Right lung (tissue), 5 donors: ENCODE measurements around the gene DOP1B. TPM values are rescaled to one million over a fixed set of nuclear protein-coding genes. Genes with fewer than 3 reads are reported as not detected.
"Not testable (repeated sequence)": the region's sequence is repeated elsewhere in the genome, so short reads cannot be mapped to it uniquely, and the experiment has no call there.

Source experiments
- DNase-seq, 2 donors: peaks; one replicate each; pipeline ENCODE4 v3.0.0-alpha.2; 2013
- polyA plus RNA-seq, 5 donors: library from polyadenylated mRNA; unstranded; fragments of 120-200 nt; gene quantifications; one replicate each; pipeline versions ENCODE4 v1.2.1 to v1.2.3, GENCODE V29; 2013; ENCODE audit warnings: inconsistent platforms in 1 of 5, low replicate concordance in 1 of 5; ENCODE audit not compliant: insufficient read length in 5 of 5, insufficient read depth in 1 of 5

DOP1B gene
- polyA plus RNA-seq, 5 donors = 6.0 to 7.5 (median 6.3) TPM

GRCh38 chr21:36171741-36172331 is 15.2 kb downstream of the DOP1B start:
- no peak for DNase-seq

DNA sequence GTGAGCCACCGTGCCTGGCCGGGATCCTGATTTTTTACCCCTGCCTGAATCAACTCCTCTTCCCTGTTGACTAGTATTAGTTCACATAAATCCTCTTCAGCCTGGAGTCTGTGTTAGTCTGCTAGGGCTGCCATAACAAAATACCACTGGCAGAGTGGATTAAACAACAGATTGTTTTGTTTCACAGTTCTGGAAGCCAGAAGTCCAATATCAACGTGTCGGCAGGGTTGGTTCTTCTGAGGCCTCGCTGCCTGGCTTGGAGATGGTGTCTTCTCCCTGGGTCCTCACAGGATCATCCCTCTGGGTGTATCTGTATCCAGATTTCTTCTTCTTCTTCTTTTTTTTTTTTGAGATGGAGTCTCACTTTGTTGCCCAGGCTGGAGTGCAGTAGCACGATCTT is 18.2 kb downstream of the DOP1B start:
- DNase-seq = no peak

DNA sequence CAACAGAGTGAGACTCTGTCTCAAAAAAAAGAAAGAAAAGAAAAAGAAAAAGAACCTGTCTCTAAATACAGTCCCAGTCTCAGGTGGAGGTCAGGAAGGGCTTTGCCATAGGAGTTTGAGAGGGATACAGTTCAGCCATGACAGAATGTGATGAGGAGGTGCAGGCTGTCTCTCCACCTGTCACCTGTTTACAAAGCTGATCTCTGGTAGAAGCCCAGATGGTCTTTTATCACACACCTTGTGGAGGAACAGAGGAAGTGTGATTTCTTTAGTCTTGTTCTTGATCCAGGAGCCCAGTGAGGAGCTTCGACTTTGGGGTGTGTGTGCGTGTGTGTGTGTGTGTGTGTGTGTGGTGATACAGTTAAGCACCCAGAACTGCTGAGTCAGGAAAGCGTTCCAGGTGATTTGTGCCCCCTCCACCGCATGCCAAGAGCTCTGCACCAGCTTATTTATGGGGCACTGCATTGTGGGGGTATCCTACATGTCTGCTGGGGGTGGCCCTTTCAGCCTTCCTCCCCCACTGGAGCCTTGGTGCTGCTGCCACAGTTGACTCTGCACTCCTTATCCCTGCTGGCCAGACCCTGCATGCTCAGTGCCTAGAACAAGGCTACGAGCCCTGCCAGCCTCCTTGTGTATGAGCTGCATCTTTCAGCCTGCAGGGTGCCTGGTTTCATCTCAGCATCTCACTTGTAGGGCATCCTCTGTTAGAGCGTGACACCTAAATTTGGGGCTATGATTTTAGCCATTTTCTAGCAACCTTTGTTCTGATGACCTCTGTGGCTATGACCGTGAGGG is 19.3 kb downstream of the DOP1B start:
- no peak for DNase-seq

DNA sequence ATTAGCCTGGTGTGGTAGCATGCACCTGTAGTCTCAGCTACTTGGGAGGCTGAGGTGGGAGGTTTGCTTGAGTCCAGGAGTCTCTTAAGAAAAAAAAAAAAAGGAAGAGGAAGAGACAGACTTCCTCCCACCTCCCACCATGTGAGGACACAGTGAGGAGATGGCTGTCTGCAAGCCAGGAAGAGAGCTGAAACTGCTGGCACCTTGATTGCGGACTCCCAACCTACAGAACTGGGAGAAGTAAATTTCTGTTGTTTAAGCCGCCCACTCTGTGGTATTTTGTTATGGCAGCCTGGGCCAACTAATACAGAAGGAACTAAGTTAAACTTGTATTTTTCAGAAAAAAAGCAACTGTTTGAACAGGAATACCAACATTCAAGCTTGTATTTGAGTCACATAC is 21.7 kb downstream of the DOP1B start:
- no peak for DNase-seq

DNA sequence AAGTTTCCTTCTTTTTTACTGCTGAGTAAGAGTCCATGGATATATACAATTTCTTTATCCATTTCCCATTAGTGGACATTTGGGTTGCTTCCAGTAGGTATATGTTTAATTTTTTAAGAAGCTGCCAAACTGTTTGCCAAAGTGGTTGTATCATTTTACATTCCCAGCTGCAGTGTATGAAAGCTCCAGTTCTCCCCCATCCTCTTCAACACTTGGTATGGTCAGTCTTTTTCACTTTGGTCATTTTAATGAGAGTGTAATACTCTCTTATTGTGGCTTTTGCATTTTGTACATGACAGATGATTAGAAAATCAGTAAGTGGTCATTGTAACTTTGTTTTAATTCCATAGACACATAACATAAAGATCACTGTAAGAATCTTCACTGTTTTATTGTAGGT is 22.5 kb downstream of the DOP1B start:
- DNase-seq = no peak

- no peak for DNase-seq
These were observed 24.3 kb downstream of the DOP1B start for GRCh38 chr21:36180963-36181362.

DNA sequence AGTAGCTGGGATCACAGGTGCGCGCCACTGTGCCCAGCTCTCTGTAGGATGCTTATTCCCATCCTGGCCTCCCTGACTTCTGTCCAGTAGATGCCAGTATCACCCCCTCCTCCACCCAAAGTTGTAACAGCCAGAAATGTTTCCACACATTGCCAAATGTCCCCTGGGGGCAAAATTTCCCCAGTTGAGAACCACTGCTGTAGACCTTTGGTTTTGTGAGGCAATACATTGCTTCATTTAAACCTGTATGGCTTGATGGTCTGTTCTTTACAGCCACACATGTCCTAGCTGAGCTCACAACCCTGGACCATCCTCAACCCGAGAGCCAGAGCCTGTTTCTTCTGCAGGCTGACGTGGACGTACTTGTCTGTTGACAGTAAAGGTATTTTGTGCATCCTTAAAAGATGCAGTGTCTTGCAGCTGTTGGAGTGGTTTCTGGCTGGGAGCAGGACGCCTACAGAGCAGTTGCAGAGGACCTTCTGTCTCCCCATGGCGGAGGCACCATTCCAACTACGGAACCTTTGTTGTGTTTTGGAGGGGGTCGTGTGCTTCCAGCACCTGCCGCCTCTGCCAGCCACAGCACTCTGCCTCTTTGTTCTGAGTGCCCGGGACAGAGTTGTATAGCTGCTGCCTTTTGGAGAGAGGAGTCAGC is 26.6 kb downstream of the DOP1B start:
- DNase-seq = no peak

GRCh38 chr21:36184545-36184944 is 27.9 kb downstream of the DOP1B start:
- DNase-seq = no peak

DNA sequence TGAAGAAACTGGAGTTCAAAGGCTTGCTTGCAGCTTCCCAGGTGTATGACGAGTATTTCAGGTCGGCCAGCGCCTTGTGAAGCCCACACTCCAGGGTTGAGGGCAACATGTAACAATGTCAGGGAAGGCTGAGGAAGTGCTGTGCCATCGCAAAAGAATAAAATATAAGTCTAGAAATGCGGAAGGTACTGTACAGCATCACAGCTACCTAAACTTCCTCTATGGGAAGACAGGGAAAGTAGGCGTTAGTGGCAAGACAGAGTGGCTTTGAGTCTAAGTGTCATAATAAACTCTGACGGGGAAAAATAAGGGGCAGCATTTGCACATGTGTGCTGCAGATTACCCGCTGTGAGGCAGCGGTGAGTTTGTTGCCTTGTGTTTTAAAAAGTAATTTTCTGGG is 28.9 kb downstream of the DOP1B start:
- DNase-seq = no peak

DNA sequence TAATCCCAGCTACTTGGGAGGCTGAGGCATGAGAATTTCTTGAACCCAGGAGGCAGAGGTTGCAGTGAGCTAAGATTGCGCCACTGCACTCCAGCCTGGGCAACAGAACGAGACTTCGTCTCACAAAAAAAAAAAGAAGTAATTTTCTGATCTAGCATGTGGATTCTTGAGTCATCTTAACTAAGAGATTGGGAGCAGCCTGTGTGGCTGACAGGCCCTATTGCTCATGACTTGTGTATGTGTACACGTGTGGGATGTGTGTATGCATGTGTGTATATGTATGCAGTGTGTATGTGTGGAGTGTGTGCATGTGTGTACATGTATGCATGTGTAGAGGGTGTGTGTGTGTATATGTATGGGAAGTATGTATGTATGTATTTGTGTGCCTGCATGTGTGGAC is 29.5 kb downstream of the DOP1B start:
- no peak for DNase-seq

DNA sequence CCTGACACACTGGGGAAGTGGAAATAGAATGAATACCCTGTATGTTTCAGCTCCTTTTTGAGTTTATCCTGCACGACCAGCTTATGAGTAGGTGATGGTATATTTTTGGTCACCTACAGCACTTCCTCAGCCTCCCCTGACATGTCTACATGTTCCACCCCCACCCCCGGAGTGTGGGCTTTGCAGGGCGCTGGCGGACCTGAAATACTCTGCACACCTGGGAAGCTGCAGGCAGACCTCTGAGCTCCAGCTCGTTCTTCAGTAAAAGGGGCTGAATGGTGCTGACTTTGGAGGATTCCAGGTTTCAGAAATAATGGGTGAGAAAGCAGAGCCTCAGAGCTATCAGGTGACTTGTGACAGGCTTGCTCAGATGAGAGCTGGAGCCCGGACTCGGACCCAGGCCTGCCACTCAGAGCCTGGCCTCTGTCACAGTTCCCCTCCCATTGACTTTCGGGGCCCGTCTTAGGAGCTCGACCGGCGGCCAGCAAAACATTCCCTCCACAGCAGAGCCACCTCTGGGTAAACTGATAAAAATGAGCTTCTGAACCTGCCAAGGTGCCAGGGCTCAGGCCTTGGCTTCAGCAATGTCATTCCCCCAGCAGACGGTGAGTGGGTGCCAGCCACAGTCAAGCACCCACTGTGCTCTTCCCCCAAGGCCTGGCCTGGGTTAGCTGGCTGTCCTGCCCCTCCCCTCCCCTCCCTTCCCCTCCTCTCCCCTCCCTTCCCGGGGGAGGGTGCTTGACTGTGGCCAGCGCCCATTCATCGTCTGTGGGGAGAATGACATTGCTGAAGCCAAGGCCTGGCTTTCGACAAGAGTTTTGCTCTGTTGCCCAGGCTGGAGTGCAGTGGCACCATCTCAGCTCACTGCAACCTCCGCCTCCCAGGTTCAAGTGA is 30.1 kb downstream of the DOP1B start:
- no peak for DNase-seq

DNA sequence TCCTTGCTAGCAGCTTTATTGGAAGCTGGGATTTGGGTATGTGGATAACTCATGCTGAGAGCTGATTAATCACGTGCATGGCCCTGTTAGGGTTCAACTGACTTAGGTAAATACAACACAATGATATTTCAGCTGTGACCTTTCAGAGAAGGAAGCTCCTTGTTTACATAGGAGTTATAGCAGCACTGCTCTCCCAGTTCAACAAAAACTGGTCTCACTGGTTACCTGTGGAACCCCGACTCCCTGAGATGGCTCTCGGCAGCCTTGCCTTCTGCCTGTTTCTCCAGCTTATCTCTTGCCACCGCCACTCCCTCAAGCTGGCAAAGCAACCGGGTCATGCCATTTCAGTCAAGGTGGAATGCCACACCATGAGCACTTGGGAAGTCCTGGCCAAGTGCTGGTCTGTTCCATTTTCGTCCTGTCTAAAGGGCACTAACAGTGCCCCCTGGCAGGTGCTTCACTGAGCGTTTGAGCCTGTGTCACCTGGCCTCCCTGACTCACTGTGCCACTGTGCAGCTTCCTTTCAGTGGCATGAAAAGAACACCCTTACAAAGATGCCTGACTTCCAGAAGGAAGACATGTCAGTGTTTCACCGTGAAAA is 31.6 kb downstream of the DOP1B start:
- no peak for DNase-seq

DNA sequence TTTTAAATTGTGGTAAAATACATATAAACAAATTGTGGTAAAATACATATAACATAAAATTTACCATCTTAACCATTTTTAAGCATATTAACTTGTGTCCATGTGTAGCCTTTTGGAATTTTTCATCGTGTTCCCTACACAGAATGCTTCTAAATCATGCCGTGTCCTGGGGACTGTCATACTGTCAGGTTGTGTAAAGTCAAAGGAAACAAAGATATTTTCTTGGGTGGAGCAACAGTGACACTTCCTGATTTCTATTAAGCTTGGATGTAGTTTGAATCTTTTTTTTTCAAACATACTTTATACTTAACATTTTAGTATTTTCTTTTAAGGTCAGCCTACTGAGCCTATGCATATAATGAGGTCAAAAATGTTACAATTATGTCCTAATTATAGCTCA is 32.3 kb downstream of the DOP1B start:
- no peak for DNase-seq

GRCh38 chr21:36190736-36191135 is 34.1 kb downstream of the DOP1B start:
- DNase-seq = no peak

DNA sequence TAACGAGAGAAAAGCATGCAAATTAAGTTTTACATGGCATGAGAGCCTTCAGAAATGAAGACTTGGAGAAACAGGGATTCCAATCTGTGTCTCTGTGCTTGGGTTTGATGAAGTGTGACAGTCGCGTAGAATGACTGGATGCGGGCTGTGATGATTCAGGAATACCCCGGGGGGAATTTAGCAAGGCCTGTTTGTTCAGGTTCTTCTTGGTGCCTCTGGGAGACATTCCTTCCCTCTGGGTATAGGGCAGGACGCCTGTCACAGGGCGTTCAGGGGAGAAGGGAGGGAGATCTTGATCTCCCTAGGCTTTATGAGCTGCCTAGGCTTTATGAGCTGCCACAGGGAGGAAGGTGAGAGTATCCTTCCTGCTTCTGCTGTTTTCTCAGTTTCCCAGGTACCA is 36.6 kb downstream of the DOP1B start:
- DNase-seq = no peak

DNA sequence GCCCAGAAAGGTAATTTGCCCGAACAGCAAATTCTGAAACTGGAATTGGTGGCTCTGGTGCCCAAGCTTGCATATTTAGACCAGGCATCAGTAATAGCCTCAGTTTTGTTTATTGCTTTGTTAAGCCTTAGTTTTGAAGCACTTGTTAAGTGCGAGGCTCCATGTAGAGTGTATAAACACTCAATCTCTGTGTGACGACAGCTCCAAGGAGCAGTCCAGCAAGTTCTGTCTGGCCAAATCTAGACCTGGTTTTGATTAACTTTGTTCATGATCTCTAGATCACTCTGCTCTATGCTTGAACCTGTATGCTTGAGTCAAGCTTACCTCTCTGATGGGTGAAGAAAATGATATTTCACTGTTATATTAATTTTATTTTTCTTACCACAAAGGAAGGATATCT is 37.4 kb downstream of the DOP1B start:
- DNase-seq = peak; percentile 39 to 43

GRCh38 chr21:36195613-36196012 is 39.0 kb downstream of the DOP1B start:
- DNase-seq = no peak

GRCh38 chr21:36199021-36199420 is 42.4 kb downstream of the DOP1B start:
- DNase-seq = no peak

DNA sequence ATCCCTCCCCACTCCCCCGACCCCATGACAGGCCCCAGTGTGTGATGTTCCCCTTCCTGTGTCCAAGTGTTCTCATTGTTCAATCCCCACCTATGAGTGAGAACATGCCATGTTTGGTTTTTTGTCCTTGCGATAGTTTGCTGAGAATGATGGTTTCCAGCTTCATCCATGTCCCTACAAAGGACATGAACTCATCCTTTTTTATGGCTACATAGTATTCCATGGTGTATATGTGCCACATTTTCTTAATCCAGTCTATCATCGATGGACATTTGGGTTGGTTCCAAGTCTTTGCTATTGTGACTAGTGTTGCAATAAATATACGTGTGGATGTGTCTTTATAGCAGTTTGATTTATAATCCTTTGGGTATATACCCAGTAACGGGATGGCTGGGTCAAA is 43.0 kb downstream of the DOP1B start:
- DNase-seq = not testable (repeated sequence)

DNA sequence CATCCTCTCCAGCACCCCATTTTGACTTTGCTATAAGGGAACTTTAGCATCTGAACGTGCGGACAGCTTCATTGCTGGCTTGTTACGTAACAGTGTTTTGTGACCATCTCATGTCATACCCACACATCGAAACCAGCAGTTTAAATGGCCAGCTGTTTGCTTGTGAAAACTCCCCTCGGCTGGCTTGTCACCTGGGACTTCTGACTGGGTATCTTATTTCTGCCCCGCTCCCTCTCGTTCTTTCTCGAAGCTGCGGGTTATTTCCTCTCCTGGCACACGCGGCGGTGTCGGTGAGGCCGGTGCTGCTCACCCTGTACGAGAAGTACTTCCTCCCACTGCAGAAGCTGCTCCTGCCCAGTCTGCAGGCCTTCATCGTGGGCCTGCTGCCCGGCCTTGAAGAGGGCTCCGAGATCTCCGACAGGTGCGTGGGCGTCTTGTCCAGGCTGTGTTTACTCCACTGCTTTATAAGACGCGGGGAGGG is 43.5 kb downstream of the DOP1B start:
- DNase-seq = no peak
